Astrocyte (in vitro differentiated cells and primary cell): ENCODE results near the gene CNDP2.

ENCODE experiments used
- CTCF ChIP-seq: IDR thresholded peaks from 2 replicates; pipeline ENCODE4 v1.5.1; 2011; ENCODE audit warnings: low read depth, mild to moderate bottlenecking, inconsistent platforms, low read length, moderate library complexity; ENCODE audit not compliant: insufficient read depth
- EZH2 ChIP-seq: IDR thresholded peaks from 2 replicates; pipeline ENCODE4 v1.6.1; 2012; ENCODE audit warnings: mild to moderate bottlenecking, low read length, inconsistent platforms; ENCODE audit not compliant: insufficient read depth

GRCh38 chr18:74513149-74513882 lies 17.2 kb downstream of the CNDP2 start:
- TF ChIP-seq CTCF = no peak
- TF ChIP-seq EZH2 = no peak
